Activated CD4-positive, alpha-beta T cell treated with anti-CD3 and anti-CD28 coated beads for 36 hours (primary cell): ENCODE data around the gene LY6G5C. TPM values are rescaled to one million over a fixed set of nuclear protein-coding genes. Genes with fewer than 3 reads are reported as not detected.

ENCODE experiments used
- ATAC-seq: fragments of 200-7000 bp; cut with Tn5 transposase; one replicate; pipeline ENCODE4 v1.10.0; 2021; ENCODE audit warnings: mild to moderate bottlenecking, moderate library complexity
- CTCF ChIA-PET: fragments of 350-600 bp; sonication (Branson Sonifier 250); formaldehyde crosslinking; loops from one replicate; lab custom pipeline; 2021; ENCODE audit warnings: antibody characterized with exemption; lab: Charles Lee
- POLR2A ChIA-PET: fragments of 350-600 bp; sonication (Branson Sonifier 250); formaldehyde crosslinking; loops from one replicate; lab custom pipeline; 2021; ENCODE audit warnings: antibody characterized with exemption, inconsistent platforms; lab: Charles Lee
- DNase-seq: peaks from one replicate; pipeline ENCODE4 v3.0.0-alpha.2; 2020
- H3K27ac Mint-ChIP-seq: one replicate; pipeline ENCODE4 v1.8.0; 2021; ENCODE audit warnings: mixed read lengths
- H3K27me3 Mint-ChIP-seq: one replicate; pipeline ENCODE4 v1.8.0; 2021; ENCODE audit warnings: mixed read lengths
- H3K36me3 Mint-ChIP-seq: one replicate; pipeline ENCODE4 v1.8.0; 2021; ENCODE audit warnings: low read depth, mixed read lengths
- H3K4me1 Mint-ChIP-seq: one replicate; pipeline ENCODE4 v1.8.0; 2021; ENCODE audit warnings: mixed read lengths
- H3K4me3 Mint-ChIP-seq: one replicate; pipeline ENCODE4 v1.8.0; 2021; ENCODE audit warnings: mild to moderate bottlenecking, moderate library complexity, mixed read lengths
- H3K9me3 Mint-ChIP-seq: one replicate; pipeline ENCODE4 v1.8.0; 2021; ENCODE audit warnings: low read depth, mixed read lengths
- intact Hi-C, 2 experiments: fragments of 100-400 bp; cut with DNase I in 1 of 2; cut with micrococcal nuclease in 1 of 2; formaldehyde crosslinking; loops; one replicate each; pipeline versions ENCODE4 v1.14.2 to v1.15.1; 2022 to 2024; cut with DNase I, micrococcal nuclease
- total RNA-seq, 2 experiments: library from RNA; stranded (reverse); gene quantifications; one replicate each; pipeline ENCODE4 v1.2.3, GENCODE V29; 2021

Gene LY6G5C
- total RNA-seq = 1 to 10 TPM; 1.2 to 1.5 TPM

- no peaks in the 10 kb centered on the region for H3K27me3 Mint-ChIP-seq
- no peaks in the 10 kb centered on the region for H3K9me3 Mint-ChIP-seq
- ChIA-PET CTCF (interaction anchor here (0.6 to 1.0 kb wide), 7 partner anchors 10 to 179 kb away, joined by 3 to 6 read pairs (median 3); partner anchors contain the start of gene LY6G6D), POLR2A (interaction anchor here (0.5 to 0.8 kb wide), 2 partner anchors 38 to 146 kb away, joined by 3 read pairs; no protein-coding TSS in a partner anchor)
- DNase-seq = peak; percentile 80
- H3K27ac Mint-ChIP-seq = peak within 1 kb of the TSS; percentile 49
- H3K36me3 Mint-ChIP-seq = no peaks in the 10 kb centered on the region
- H3K4me1 Mint-ChIP-seq = peaks cover 15% of the 10 kb centered on the region
- intact Hi-C loops = loop anchor here (1.0 to 10.0 kb wide), 10 partner anchors 23 to 277 kb away; partner anchors contain the start of genes NELFE (in 2 of the 2), NEU1 (in 2 of the 2), SKIC2 (in 2 of the 2) and ABHD16A (in 1 of the 2)
- H3K4me3 Mint-ChIP-seq = peak within 1 kb of the TSS; percentile 66
- peak; percentile 80 for ATAC-seq
Measured at GRCh38 chr6:31680226-31681134, at the start of gene LY6G5C. Gene LY6G5C, minus strand, starts transcription at chr6:31681067. Its CDS starts 694 bp downstream, at chr6:31680373.

- DNase-seq (peak; percentile 75), ATAC-seq (peak; percentile 40)
- POLR2A ChIA-PET = interaction anchor here (0.6 kb wide), 1 partner anchor 66 kb away, joined by 3 read pairs; no protein-coding TSS in a partner anchor
- CTCF ChIA-PET = interaction anchor here (0.6 to 2.3 kb wide), 21 partner anchors 8 to 359 kb away, joined by 3 to 8 read pairs (median 3); partner anchors contain the start of genes ABHD16A, MSH5 and NEU1
- Mint-ChIP-seq H3K27ac (no peak overlapping the region), H3K4me1 (peaks cover 68% of the 10 kb centered on the region), H3K4me3 (peak overlapping the region; percentile 69), H3K9me3 (no peaks in the 10 kb centered on the region), H3K27me3 (no peaks in the 10 kb centered on the region), H3K36me3 (peaks cover 43% of the 10 kb centered on the region)
- intact Hi-C loops = loop anchor here (1.0 to 10.0 kb wide), 7 partner anchors 8 to 1475 kb away; partner anchors contain the start of genes HSPA1B (in 2 of the 2), ABHD16A (in 1 of the 2), HSD17B8 (in 1 of the 2) and LY6G5C (in 1 of the 2)
Measured at GRCh38 chr6:31729979-31730630, 49.2 kb upstream of the LY6G5C start.

GRCh38 chr6:31729515-31729978 is 48.7 kb upstream of the LY6G5C start:
- Mint-ChIP-seq H3K4me1 (peaks cover 65% of the 10 kb centered on the region), H3K4me3 (peak overlapping the region; percentile 69), H3K27me3 (no peaks in the 10 kb centered on the region), H3K9me3 (no peaks in the 10 kb centered on the region), H3K36me3 (peaks cover 38% of the 10 kb centered on the region), H3K27ac (peak overlapping the region; percentile 5)
- DNase-seq (peak; percentile 86), ATAC-seq (peak; percentile 59)
- intact Hi-C loops = loop anchor here (1.0 to 2.0 kb wide), 6 partner anchors 9 to 98 kb away; partner anchors contain the start of genes HSPA1B (in 2 of the 2), ABHD16A (in 1 of the 2), LY6G5C (in 1 of the 2) and VARS1 (in 1 of the 2)
- ChIA-PET POLR2A (no interaction called here), CTCF (interaction anchor here (0.6 to 1.9 kb wide), 17 partner anchors 9 to 360 kb away, joined by 3 to 8 read pairs (median 3); partner anchors contain the start of genes ABHD16A, MSH5 and NEU1)

- H3K4me1 Mint-ChIP-seq = peaks cover 59% of the 10 kb centered on the region
- DNase-seq (no peak), ATAC-seq (peak; percentile 14)
- intact Hi-C loops = loop anchor here (1.0 to 2.0 kb wide), 6 partner anchors 9 to 98 kb away; partner anchors contain the start of genes HSPA1B (in 2 of the 2), ABHD16A (in 1 of the 2), LY6G5C (in 1 of the 2) and VARS1 (in 1 of the 2)
- no peaks in the 10 kb centered on the region for H3K27me3 Mint-ChIP-seq
- ChIA-PET CTCF (interaction anchor here (0.6 to 1.9 kb wide), 12 partner anchors 9 to 231 kb away, joined by 3 to 8 read pairs (median 4); partner anchors contain the start of genes ABHD16A, MSH5 and NEU1), POLR2A (no interaction called here)
- peak within 1 kb of the TSS; percentile 69 for H3K4me3 Mint-ChIP-seq
- peaks cover 32% of the 10 kb centered on the region for H3K36me3 Mint-ChIP-seq
- no peaks in the 10 kb centered on the region for H3K9me3 Mint-ChIP-seq
- H3K27ac Mint-ChIP-seq = peak within 1 kb of the TSS; percentile 5
Measured at GRCh38 chr6:31728767-31729514, 48.1 kb upstream of the LY6G5C start, which contains the start of gene DDAH2. Gene DDAH2, minus strand, starts transcription at chr6:31729299. Its CDS starts 138 bp downstream, at chr6:31729161.

GRCh38 chr6:31727717-31728671 is 47.1 kb upstream of the LY6G5C start:
- Mint-ChIP-seq H3K36me3 (peaks cover 23% of the 10 kb centered on the region), H3K9me3 (no peaks in the 10 kb centered on the region), H3K27me3 (no peaks in the 10 kb centered on the region), H3K4me3 (no peak overlapping the region), H3K27ac (peak overlapping the region; percentile 62), H3K4me1 (peaks cover 50% of the 10 kb centered on the region)
- ATAC-seq (peak; percentile 17), DNase-seq (no peak)
- ChIA-PET CTCF (interaction anchor here (0.7 to 1.5 kb wide), 2 partner anchors 41 to 102 kb away, joined by 3 to 10 read pairs; no protein-coding TSS in a partner anchor), POLR2A (interaction anchor here (0.9 kb wide), 1 partner anchor 102 kb away, joined by 3 read pairs; no protein-coding TSS in a partner anchor)
- intact Hi-C loops = loop anchor here in 1 of 2 experiments (2.0 kb wide), 1 partner anchor 47 kb away; the partner anchor contains the start of gene LY6G5C

- H3K4me3 Mint-ChIP-seq = no peak overlapping the region
- DNase-seq (peak; percentile 51), ATAC-seq (peak; percentile 49)
- peaks cover 20% of the 10 kb centered on the region for H3K36me3 Mint-ChIP-seq
- no peaks in the 10 kb centered on the region for H3K9me3 Mint-ChIP-seq
- CTCF ChIA-PET = interaction anchor here (0.7 to 1.5 kb wide), 2 partner anchors 42 to 103 kb away, joined by 3 to 10 read pairs; no protein-coding TSS in a partner anchor
- H3K4me1 Mint-ChIP-seq = peaks cover 50% of the 10 kb centered on the region
- no peaks in the 10 kb centered on the region for H3K27me3 Mint-ChIP-seq
- H3K27ac Mint-ChIP-seq = peak overlapping the region; percentile 62
- POLR2A ChIA-PET = interaction anchor here (0.6 to 0.9 kb wide), 2 partner anchors 103 to 157 kb away, joined by 3 read pairs; no protein-coding TSS in a partner anchor
- intact Hi-C loops = no loop called here
Measured at GRCh38 chr6:31727034-31727716, 46.3 kb upstream of the LY6G5C start.

- Mint-ChIP-seq H3K36me3 (peaks cover 11% of the 10 kb centered on the region), H3K9me3 (no peaks in the 10 kb centered on the region), H3K4me3 (no peak overlapping the region), H3K4me1 (peaks cover 48% of the 10 kb centered on the region), H3K27me3 (no peaks in the 10 kb centered on the region), H3K27ac (no peak overlapping the region)
- DNase-seq (peak; percentile 18), ATAC-seq (no peak)
- ChIA-PET POLR2A (no interaction called here), CTCF (interaction anchor here (1.0 to 1.2 kb wide), 3 partner anchors 15 to 45 kb away, joined by 3 read pairs; no protein-coding TSS in a partner anchor)
- intact Hi-C loops = no loop called here
Measured at GRCh38 chr6:31725502-31726350, 44.9 kb upstream of the LY6G5C start.
